Naive B cell (primary cell): ENCODE results near the gene GPX4. TPM values are rescaled to one million over a fixed set of nuclear protein-coding genes. Genes with fewer than 3 reads are reported as not detected.

Experiments
- ATAC-seq, 2 donors: fragments of 150-1000 bp; cut with Tn5 transposase; 2 replicates each; pipeline ENCODE4 v1.10.0; 2021; ENCODE audit warnings: low read depth in 2 of 2, mild to moderate bottlenecking in 2 of 2, moderate library complexity in 2 of 2
- DNase-seq: peaks from one replicate; pipeline ENCODE4 v3.0.0; 2022
- H3K27ac Mint-ChIP-seq, 6 donors: one replicate each; pipeline ENCODE4 v1.8.0; 2020 to 2022; ENCODE audit warnings: mild to moderate bottlenecking in 6 of 6, mixed read lengths in 6 of 6, moderate library complexity in 5 of 6, inconsistent platforms in 2 of 6
- H3K27me3 Mint-ChIP-seq, 3 donors: one replicate each; pipeline ENCODE4 v1.8.0; 2021 to 2022; ENCODE audit warnings: mixed read lengths in 3 of 3, mild to moderate bottlenecking in 1 of 3
- H3K36me3 Mint-ChIP-seq, 2 donors: one replicate each; pipeline ENCODE4 v1.8.0; 2020 to 2022; ENCODE audit warnings: mixed read lengths in 2 of 2, inconsistent platforms in 1 of 2, mild to moderate bottlenecking in 1 of 2
- H3K4me1 Mint-ChIP-seq, 3 donors: one replicate each; pipeline ENCODE4 v1.8.0; 2020 to 2022; ENCODE audit warnings: mixed read lengths in 3 of 3, inconsistent platforms in 1 of 3, mild to moderate bottlenecking in 1 of 3, moderate library complexity in 1 of 3
- H3K4me3 Mint-ChIP-seq, 8 donors: one replicate each; pipeline ENCODE4 v1.8.0; 2020 to 2022; ENCODE audit warnings: mild to moderate bottlenecking in 8 of 8, mixed read lengths in 8 of 8, moderate library complexity in 8 of 8, inconsistent platforms in 2 of 8
- H3K9me3 Mint-ChIP-seq, 7 donors: one replicate each; pipeline ENCODE4 v1.8.0; 2020 to 2022; ENCODE audit warnings: mixed read lengths in 7 of 7, mild to moderate bottlenecking in 5 of 7, inconsistent platforms in 2 of 7, moderate library complexity in 1 of 7
- polyA plus RNA-seq, 6 donors: library from polyadenylated mRNA; unstranded; fragments of 300-500 nt; fragmentation: Illumina TruSeq; gene quantifications; one replicate each; pipeline ENCODE4 v1.2.3, GENCODE V29; 2021; ENCODE audit warnings: low read depth in 6 of 6

The GPX4 gene
- polyA plus RNA-seq, 6 donors from 2014 or later, result 235 to 356 (median 314) TPM

- peak; percentile 19 to 50 for ATAC-seq
- Mint-ChIP-seq H3K27me3 (no peaks in the 10 kb centered on the region), H3K4me1 (peaks cover 18 to 31% (median 30%) of the 10 kb centered on the region in 3 donors), H3K4me3 (peak overlapping the region in 6 of 8 donors; percentile 53 to 86 (median 60)), H3K9me3 (no peaks in the 10 kb centered on the region), H3K27ac (peak overlapping the region in 5 of 6 donors; percentile 18 to 87 (median 79)), H3K36me3 (no peaks in the 10 kb centered on the region)
- DNase-seq, result no peak
Measured at GRCh38 chr19:1133471-1133929, 29.7 kb downstream of the GPX4 start.

GRCh38 chr19:1134431-1134830 is 30.6 kb downstream of the GPX4 start:
- peaks cover 21 to 31% (median 31%) of the 10 kb centered on the region in 3 donors for H3K4me1 Mint-ChIP-seq
- peaks cover 0 to under 1% of the 10 kb centered on the region in 2 donors for H3K36me3 Mint-ChIP-seq
- no peak overlapping the region for H3K4me3 Mint-ChIP-seq
- no peak for ATAC-seq
- no peak overlapping the region for H3K27ac Mint-ChIP-seq
- H3K9me3 Mint-ChIP-seq, result no peaks in the 10 kb centered on the region
- H3K27me3 Mint-ChIP-seq, result no peaks in the 10 kb centered on the region
- no peak for DNase-seq

- Mint-ChIP-seq H3K4me3 (peak overlapping the region in 1 of 8 donors; percentile 36), H3K36me3 (peaks cover 0 to 8% of the 10 kb centered on the region in 2 donors), H3K9me3 (peaks cover 0 to 4% (median 0%) of the 10 kb centered on the region in 7 donors), H3K27me3 (no peaks in the 10 kb centered on the region), H3K4me1 (peaks cover 24 to 29% (median 25%) of the 10 kb centered on the region in 3 donors), H3K27ac (peak overlapping the region in 2 of 6 donors; percentile 68 to 86)
- ATAC-seq (no peak), DNase-seq (no peak)
Measured at GRCh38 chr19:1135454-1135853, 31.7 kb downstream of the GPX4 start.

GRCh38 chr19:1136201-1136600 is 32.4 kb downstream of the GPX4 start:
- ATAC-seq, result no peak
- no peak for DNase-seq
- Mint-ChIP-seq H3K4me3 (peak overlapping the region in 2 of 8 donors; percentile 12 to 23), H3K4me1 (peaks cover 18 to 22% (median 22%) of the 10 kb centered on the region in 3 donors), H3K9me3 (peaks cover 0 to 4% (median 0%) of the 10 kb centered on the region in 7 donors), H3K27ac (peak overlapping the region in 3 of 6 donors; percentile 81 to 94 (median 82)), H3K36me3 (peaks cover 0 to 8% of the 10 kb centered on the region in 2 donors), H3K27me3 (no peaks in the 10 kb centered on the region)

- Mint-ChIP-seq H3K4me3 (peak overlapping the region in 2 of 8 donors; percentile 12 to 23), H3K27me3 (no peaks in the 10 kb centered on the region), H3K4me1 (peaks cover 18 to 22% (median 18%) of the 10 kb centered on the region in 3 donors), H3K36me3 (peaks cover 0 to 10% of the 10 kb centered on the region in 2 donors), H3K9me3 (peaks cover 0 to 4% (median 0%) of the 10 kb centered on the region in 7 donors), H3K27ac (peak overlapping the region in 3 of 6 donors; percentile 81 to 94 (median 82))
- DNase-seq, result no peak
- ATAC-seq, result no peak
Measured at GRCh38 chr19:1136621-1137317, 33.0 kb downstream of the GPX4 start.

GRCh38 chr19:1138121-1138520 is 34.3 kb downstream of the GPX4 start:
- peaks cover 20 to 26% (median 24%) of the 10 kb centered on the region in 3 donors for H3K4me1 Mint-ChIP-seq
- no peak for DNase-seq
- no peak overlapping the region for H3K4me3 Mint-ChIP-seq
- peaks cover 0 to 18% of the 10 kb centered on the region in 2 donors for H3K36me3 Mint-ChIP-seq
- peaks cover 0 to 9% (median 0%) of the 10 kb centered on the region in 7 donors for H3K9me3 Mint-ChIP-seq
- H3K27me3 Mint-ChIP-seq, result no peaks in the 10 kb centered on the region
- ATAC-seq, result no peak
- H3K27ac Mint-ChIP-seq, result no peak overlapping the region

GRCh38 chr19:1139126-1139525 is 35.3 kb downstream of the GPX4 start:
- Mint-ChIP-seq H3K4me1 (peaks cover 14 to 26% (median 15%) of the 10 kb centered on the region in 3 donors), H3K27me3 (no peaks in the 10 kb centered on the region), H3K9me3 (peaks cover 0 to 9% (median 0%) of the 10 kb centered on the region in 7 donors), H3K4me3 (no peak overlapping the region), H3K36me3 (peaks cover 0 to 28% of the 10 kb centered on the region in 2 donors), H3K27ac (peak overlapping the region in 2 of 6 donors; percentile 60 to 73)
- DNase-seq, result no peak
- ATAC-seq, result no peak

GRCh38 chr19:1140272-1141027 is 36.7 kb downstream of the GPX4 start:
- no peaks in the 10 kb centered on the region for H3K27me3 Mint-ChIP-seq
- DNase-seq (no peak), ATAC-seq (no peak)
- H3K9me3 Mint-ChIP-seq, result peaks cover 0 to 9% (median 1%) of the 10 kb centered on the region in 7 donors
- H3K4me1 Mint-ChIP-seq, result peaks cover 9 to 34% (median 22%) of the 10 kb centered on the region in 3 donors
- H3K4me3 Mint-ChIP-seq, result no peak overlapping the region
- H3K27ac Mint-ChIP-seq, result peak overlapping the region in 3 of 6 donors; percentile 33 to 75 (median 50)
- peaks cover 0 to 40% of the 10 kb centered on the region in 2 donors for H3K36me3 Mint-ChIP-seq

- ATAC-seq (no peak), DNase-seq (no peak)
- peaks cover 0 to 40% of the 10 kb centered on the region in 2 donors for H3K36me3 Mint-ChIP-seq
- H3K4me3 Mint-ChIP-seq, result no peak overlapping the region
- H3K27ac Mint-ChIP-seq, result peak overlapping the region in 2 of 6 donors; percentile 60
- H3K9me3 Mint-ChIP-seq, result peaks cover 0 to 9% (median 1%) of the 10 kb centered on the region in 7 donors
- no peaks in the 10 kb centered on the region for H3K27me3 Mint-ChIP-seq
- H3K4me1 Mint-ChIP-seq, result peaks cover 3 to 23% (median 15%) of the 10 kb centered on the region in 3 donors
Measured at GRCh38 chr19:1141944-1142343, 38.1 kb downstream of the GPX4 start.

GRCh38 chr19:1143828-1144399 is 40.1 kb downstream of the GPX4 start:
- Mint-ChIP-seq H3K27ac (peak overlapping the region in 1 of 6 donors; percentile 71), H3K36me3 (peaks cover 0 to 40% of the 10 kb centered on the region in 2 donors), H3K27me3 (no peaks in the 10 kb centered on the region), H3K4me3 (no peak overlapping the region), H3K9me3 (peaks cover 0 to 9% (median 1%) of the 10 kb centered on the region in 7 donors), H3K4me1 (peaks cover 3 to 20% (median 15%) of the 10 kb centered on the region in 3 donors)
- DNase-seq, result no peak
- ATAC-seq, result no peak

GRCh38 chr19:1144741-1145140 is 40.9 kb downstream of the GPX4 start:
- Mint-ChIP-seq H3K9me3 (peaks cover 0 to 7% (median under 1%) of the 10 kb centered on the region in 7 donors), H3K4me1 (peaks cover 2 to 16% (median 15%) of the 10 kb centered on the region in 3 donors), H3K4me3 (peak overlapping the region in 1 of 8 donors; percentile 4), H3K36me3 (peaks cover 0 to 36% of the 10 kb centered on the region in 2 donors), H3K27ac (peak overlapping the region; percentile 7 to 89 (median 78)), H3K27me3 (no peaks in the 10 kb centered on the region)
- DNase-seq (no peak), ATAC-seq (no peak)

GRCh38 chr19:1145635-1146411 is 42.0 kb downstream of the GPX4 start:
- Mint-ChIP-seq H3K4me3 (no peak overlapping the region), H3K27me3 (no peaks in the 10 kb centered on the region), H3K4me1 (peaks cover 2 to 15% (median 14%) of the 10 kb centered on the region in 3 donors), H3K36me3 (peaks cover 0 to 32% of the 10 kb centered on the region in 2 donors), H3K27ac (no peak overlapping the region), H3K9me3 (peaks cover 0 to 5% (median 0%) of the 10 kb centered on the region in 7 donors)
- ATAC-seq (no peak), DNase-seq (no peak)
